Measurements from ENCODE around the gene CORIN. TPM values are rescaled to one million over a fixed set of nuclear protein-coding genes. Genes with fewer than 3 reads are reported as not detected.

CORIN gene
- total RNA-seq, 1 donor from 2014 or later = 92.0 TPM

DNA sequence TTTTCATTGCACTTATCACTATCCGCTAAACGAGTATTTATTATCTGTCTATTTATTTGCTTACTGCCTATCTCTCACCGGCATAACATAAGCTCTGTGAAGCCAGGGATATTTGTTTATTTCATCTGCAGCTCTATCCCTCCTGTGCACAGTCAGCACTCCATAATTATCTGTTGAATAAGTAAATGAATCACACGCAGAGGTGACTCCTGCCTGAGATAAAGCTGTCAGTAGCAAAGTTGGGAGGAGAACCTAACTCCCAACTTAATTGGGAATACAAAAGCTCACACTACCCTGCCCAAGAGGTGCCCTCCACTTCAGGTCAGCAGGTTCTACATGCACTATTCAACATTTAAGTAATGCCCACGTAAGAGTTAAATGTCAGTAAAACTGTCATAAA is 85.7 kb downstream of the CORIN start:
- Histone ChIP-seq H3K27me3 (ENCODE audit: low read depth) (no peaks in the 10 kb centered on the region), H3K36me3 (no peaks in the 10 kb centered on the region), H3K4me1 (peaks cover 52% of the 10 kb centered on the region), H3K27ac (replicated peaks) (peak overlapping the region; percentile 89), H3K9me3 (replicated peaks) (peaks cover 10% of the 10 kb centered on the region), H3K4me3 (peak overlapping the region; percentile 22)
- TF ChIP-seq, protein P1, sequence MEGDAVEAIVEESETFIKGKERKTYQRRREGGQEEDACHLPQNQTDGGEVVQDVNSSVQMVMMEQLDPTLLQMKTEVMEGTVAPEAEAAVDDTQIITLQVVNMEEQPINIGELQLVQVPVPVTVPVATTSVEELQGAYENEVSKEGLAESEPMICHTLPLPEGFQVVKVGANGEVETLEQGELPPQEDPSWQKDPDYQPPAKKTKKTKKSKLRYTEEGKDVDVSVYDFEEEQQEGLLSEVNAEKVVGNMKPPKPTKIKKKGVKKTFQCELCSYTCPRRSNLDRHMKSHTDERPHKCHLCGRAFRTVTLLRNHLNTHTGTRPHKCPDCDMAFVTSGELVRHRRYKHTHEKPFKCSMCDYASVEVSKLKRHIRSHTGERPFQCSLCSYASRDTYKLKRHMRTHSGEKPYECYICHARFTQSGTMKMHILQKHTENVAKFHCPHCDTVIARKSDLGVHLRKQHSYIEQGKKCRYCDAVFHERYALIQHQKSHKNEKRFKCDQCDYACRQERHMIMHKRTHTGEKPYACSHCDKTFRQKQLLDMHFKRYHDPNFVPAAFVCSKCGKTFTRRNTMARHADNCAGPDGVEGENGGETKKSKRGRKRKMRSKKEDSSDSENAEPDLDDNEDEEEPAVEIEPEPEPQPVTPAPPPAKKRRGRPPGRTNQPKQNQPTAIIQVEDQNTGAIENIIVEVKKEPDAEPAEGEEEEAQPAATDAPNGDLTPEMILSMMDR (IDR thresholded peaks at IDR 0.05; ENCODE audit: borderline replicate concordance) = no peak
- intact Hi-C loops (cut with micrococcal nuclease) = no loop called here
- DNase-seq = no peak

DNA sequence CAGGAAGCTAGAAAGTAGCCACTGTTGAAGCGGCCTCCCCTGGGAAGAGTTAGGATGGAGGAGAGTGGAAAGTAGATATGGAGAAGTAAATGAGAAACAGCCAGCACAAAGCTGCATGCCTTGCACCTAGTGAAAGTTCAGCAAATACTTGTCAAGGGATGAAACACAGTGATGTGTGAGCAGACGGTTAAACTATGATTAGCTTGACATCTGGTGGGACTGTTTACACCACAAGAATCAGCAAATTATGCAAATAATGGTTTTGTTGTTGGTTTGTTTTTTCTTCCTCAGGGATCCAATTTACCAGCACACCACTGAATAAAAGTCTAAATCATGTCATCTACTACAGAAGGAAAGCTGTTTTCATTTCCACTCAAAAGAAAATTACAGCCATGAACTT is 87.1 kb downstream of the CORIN start:
- peaks cover 10% of the 10 kb centered on the region for H3K9me3 ChIP-seq (replicated peaks)
- TF ChIP-seq, protein P1 (IDR thresholded peaks at IDR 0.05; ENCODE audit: borderline replicate concordance) = no peak
- H3K36me3 ChIP-seq = no peaks in the 10 kb centered on the region
- no peaks in the 10 kb centered on the region for H3K27me3 ChIP-seq (ENCODE audit: low read depth)
- peaks cover 57% of the 10 kb centered on the region for H3K4me1 ChIP-seq
- intact Hi-C loops (cut with micrococcal nuclease) = no loop called here
- no peak for DNase-seq
- H3K27ac ChIP-seq (replicated peaks) = peak overlapping the region; percentile 89
- no peak overlapping the region for H3K4me3 ChIP-seq

DNA sequence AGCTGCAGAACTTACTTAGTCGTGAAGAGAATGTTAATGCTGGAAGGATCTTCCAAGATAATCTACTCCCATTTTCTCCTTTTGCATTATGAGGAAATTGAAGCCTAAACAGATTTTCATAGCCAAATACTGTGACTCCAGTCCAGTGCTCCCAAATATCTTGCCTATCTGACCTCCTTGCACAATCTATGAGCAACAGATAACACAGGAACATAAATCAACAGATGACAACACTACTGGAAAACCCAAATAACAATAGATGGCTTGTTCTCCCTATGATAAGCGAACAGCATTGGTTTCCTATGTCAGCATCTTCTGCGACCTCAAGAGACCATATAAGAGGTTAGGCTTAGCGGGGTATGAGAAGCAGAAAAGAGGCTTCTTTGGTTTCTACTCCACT is 88.0 kb downstream of the CORIN start:
- H3K4me1 ChIP-seq = peaks cover 65% of the 10 kb centered on the region
- intact Hi-C loops (cut with micrococcal nuclease) = no loop called here
- peak overlapping the region; percentile 89 for H3K27ac ChIP-seq (replicated peaks)
- H3K27me3 ChIP-seq (ENCODE audit: low read depth) = no peaks in the 10 kb centered on the region
- no peak for DNase-seq
- peaks cover 10% of the 10 kb centered on the region for H3K9me3 ChIP-seq (replicated peaks)
- H3K4me3 ChIP-seq = no peak overlapping the region
- TF ChIP-seq, protein P1 (IDR thresholded peaks at IDR 0.05; ENCODE audit: borderline replicate concordance) = no peak
- H3K36me3 ChIP-seq = no peaks in the 10 kb centered on the region

DNA sequence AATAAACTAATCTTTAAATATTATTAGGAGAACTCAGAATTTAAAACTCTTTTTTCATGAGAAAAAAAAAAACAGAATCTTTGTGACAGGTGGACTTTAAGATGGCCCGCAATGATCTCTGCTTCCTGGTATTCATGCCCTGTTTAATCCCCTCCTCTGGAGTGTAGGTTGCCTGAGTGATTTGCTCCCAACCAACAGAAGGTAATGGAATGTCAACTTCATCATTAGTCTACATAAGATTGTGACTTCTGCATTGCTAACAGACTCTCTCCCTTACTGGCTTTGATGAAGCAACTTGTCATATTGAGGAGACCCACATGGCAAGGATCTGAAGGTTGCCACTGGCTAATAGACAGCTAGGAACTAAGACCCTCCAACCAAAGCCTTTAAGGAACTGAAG is 88.8 kb downstream of the CORIN start:
- intact Hi-C loops (cut with micrococcal nuclease) = no loop called here
- Histone ChIP-seq H3K27ac (replicated peaks) (peak overlapping the region; percentile 89), H3K4me3 (no peak overlapping the region), H3K4me1 (peaks cover 68% of the 10 kb centered on the region), H3K36me3 (no peaks in the 10 kb centered on the region), H3K9me3 (replicated peaks) (peaks cover 10% of the 10 kb centered on the region), H3K27me3 (ENCODE audit: low read depth) (no peaks in the 10 kb centered on the region)
- DNase-seq = no peak
- TF ChIP-seq, protein P1 (IDR thresholded peaks at IDR 0.05; ENCODE audit: borderline replicate concordance) = no peak

DNA sequence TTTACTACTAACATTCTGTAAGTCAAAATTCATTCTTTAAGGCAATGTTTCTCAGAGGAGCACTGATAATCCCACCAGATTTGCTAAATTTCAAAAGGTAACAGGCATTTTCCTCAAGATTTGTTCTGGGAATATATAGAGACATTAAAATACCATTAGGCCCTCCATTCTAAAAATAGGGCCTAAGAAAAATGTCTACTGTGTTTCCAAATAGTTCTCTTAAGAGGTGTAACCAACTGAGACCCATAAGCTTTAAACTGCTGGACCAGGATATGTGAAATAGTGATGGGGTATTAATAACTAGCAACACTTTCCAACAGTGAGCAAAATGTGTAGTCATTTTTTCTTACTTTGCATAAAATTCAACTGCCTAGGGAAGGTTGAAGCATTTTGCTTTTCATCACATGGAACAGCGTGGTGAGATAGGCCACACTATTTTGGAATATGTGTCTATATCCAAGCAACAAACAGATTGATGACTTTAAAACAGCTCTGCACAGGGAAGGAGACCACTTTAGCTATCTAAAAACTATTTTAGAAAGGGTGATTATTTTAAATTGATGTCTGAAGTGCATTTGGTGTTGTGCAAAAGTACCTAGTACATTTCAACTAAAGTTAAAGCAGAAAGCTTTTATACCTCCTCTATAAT is 89.9 kb downstream of the CORIN start:
- peaks cover 65% of the 10 kb centered on the region for H3K4me1 ChIP-seq

More for the DNA sequence above, 89.9 kb downstream of the CORIN start:
- intact Hi-C loops (cut with micrococcal nuclease) = no loop called here
- TF ChIP-seq, protein P1 (IDR thresholded peaks at IDR 0.05; ENCODE audit: borderline replicate concordance) = no peak
- no peak for DNase-seq
- Histone ChIP-seq H3K27ac (replicated peaks) (peak overlapping the region; percentile 89), H3K27me3 (ENCODE audit: low read depth) (no peaks in the 10 kb centered on the region), H3K36me3 (peaks cover 6% of the 10 kb centered on the region), H3K4me3 (no peak overlapping the region), H3K9me3 (replicated peaks) (peaks cover 10% of the 10 kb centered on the region)
